ENCODE results near the gene NCK2.

GRCh38 chr2:105910497-105911238, 166.0 kb downstream of the NCK2 start:
- TF ChIP-seq, protein P1, sequence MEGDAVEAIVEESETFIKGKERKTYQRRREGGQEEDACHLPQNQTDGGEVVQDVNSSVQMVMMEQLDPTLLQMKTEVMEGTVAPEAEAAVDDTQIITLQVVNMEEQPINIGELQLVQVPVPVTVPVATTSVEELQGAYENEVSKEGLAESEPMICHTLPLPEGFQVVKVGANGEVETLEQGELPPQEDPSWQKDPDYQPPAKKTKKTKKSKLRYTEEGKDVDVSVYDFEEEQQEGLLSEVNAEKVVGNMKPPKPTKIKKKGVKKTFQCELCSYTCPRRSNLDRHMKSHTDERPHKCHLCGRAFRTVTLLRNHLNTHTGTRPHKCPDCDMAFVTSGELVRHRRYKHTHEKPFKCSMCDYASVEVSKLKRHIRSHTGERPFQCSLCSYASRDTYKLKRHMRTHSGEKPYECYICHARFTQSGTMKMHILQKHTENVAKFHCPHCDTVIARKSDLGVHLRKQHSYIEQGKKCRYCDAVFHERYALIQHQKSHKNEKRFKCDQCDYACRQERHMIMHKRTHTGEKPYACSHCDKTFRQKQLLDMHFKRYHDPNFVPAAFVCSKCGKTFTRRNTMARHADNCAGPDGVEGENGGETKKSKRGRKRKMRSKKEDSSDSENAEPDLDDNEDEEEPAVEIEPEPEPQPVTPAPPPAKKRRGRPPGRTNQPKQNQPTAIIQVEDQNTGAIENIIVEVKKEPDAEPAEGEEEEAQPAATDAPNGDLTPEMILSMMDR (IDR thresholded peaks at IDR 0.05) = no peak
- TF ChIP-seq POLR2A (IDR thresholded peaks at IDR 0.05) = no peak
